ENCODE measurements around the gene GABARAP. TPM values are rescaled to one million over a fixed set of nuclear protein-coding genes. Genes with fewer than 3 reads are reported as not detected.

The GABARAP gene
- 100 to 1,000 TPM; 336 to 734 (median 573) TPM for total RNA-seq

- ATAC-seq (replicated peaks in 6 of 8), result peak; percentile 10 to 39 (median 20)
- WGBS, 10 experiments, result 0 to 3% (median 0%) methylated on average over 1 to 29 of the region's 62 CpGs; no CpG with 5 or more reads in 1 of the 10 experiments
- H3K4me1 ChIP-seq (replicated peaks in 1 of 2), result peaks cover 10 to 14% of the 10 kb centered on the region in 2 donors
- peak within 1 kb of the TSS; percentile 98 for H3K27ac ChIP-seq
- in situ Hi-C loops (cut with MboI; ENCODE audit: low pct_unique_long_range_greater_than_20kb in 2 of 9, low sequenced_read_pairs in 9 of 9, unreplicated experiment in 9 of 9), result no loop called here
- H3K4me3 ChIP-seq, result peak within 1 kb of the TSS; percentile 96 to 100 (median 98)
These were observed at the start of gene GABARAP for GRCh38 chr17:7241783-7242716. GABARAP (minus strand) TSS chr17:7242449; CDS start chr17:7242330, 119 bp downstream.

GRCh38 chr17:7290685-7291084, 48.4 kb upstream of the GABARAP start:
- peaks cover 5 to 6% of the 10 kb centered on the region in 2 donors for H3K4me1 ChIP-seq (replicated peaks in 1 of 2)
- 10 to 93% (median 52%) methylated on average over 1 to 5 of the region's 11 CpGs; no CpG with 5 or more reads in 2 of the 10 experiments for WGBS, 10 experiments
- no peak for ATAC-seq (replicated peaks in 6 of 8)
- in situ Hi-C loops (cut with MboI; ENCODE audit: low pct_unique_long_range_greater_than_20kb in 2 of 9, low sequenced_read_pairs in 9 of 9, unreplicated experiment in 9 of 9), result loop anchor here in 1 of 9 experiments (25.0 kb wide), 1 partner anchor 253 kb away; the partner anchor contains the start of genes SLC16A11 and SLC16A13
- H3K4me3 ChIP-seq, result no peak overlapping the region
- no peak overlapping the region for H3K27ac ChIP-seq

GRCh38 chr17:7290166-7290565, 47.9 kb upstream of the GABARAP start:
- in situ Hi-C loops (cut with MboI; ENCODE audit: low pct_unique_long_range_greater_than_20kb in 2 of 9, low sequenced_read_pairs in 9 of 9, unreplicated experiment in 9 of 9), result loop anchor here in 1 of 9 experiments (25.0 kb wide), 1 partner anchor 253 kb away; the partner anchor contains the start of genes SLC16A11 and SLC16A13
- ATAC-seq (replicated peaks in 6 of 8), result no peak
- WGBS, 10 experiments, result 83 to 100% (median 91%) methylated on average over 1 to 5 of the region's 19 CpGs; no CpG with 5 or more reads in 7 of the 10 experiments

GRCh38 chr17:7289256-7290032, 47.2 kb upstream of the GABARAP start:
- Histone ChIP-seq H3K4me3 (no peak overlapping the region), H3K27ac (no peak overlapping the region), H3K4me1 (replicated peaks in 1 of 2) (peaks cover 5 to 6% of the 10 kb centered on the region in 2 donors)
- no peak for ATAC-seq (replicated peaks in 6 of 8)
- in situ Hi-C loops (cut with MboI; ENCODE audit: low pct_unique_long_range_greater_than_20kb in 2 of 9, low sequenced_read_pairs in 9 of 9, unreplicated experiment in 9 of 9), result loop anchor here in 1 of 9 experiments (25.0 kb wide), 1 partner anchor 252 kb away; the partner anchor contains the start of genes SLC16A11 and SLC16A13
- WGBS, 10 experiments, result 92 to 100% methylated on average over 2 of the region's 18 CpGs; no CpG with 5 or more reads in 8 of the 10 experiments

More at GRCh38 chr17:7290166-7290565, 47.9 kb upstream of the GABARAP start:
- H3K4me3 ChIP-seq, result no peak overlapping the region
- peaks cover 5 to 6% of the 10 kb centered on the region in 2 donors for H3K4me1 ChIP-seq (replicated peaks in 1 of 2)
- no peak overlapping the region for H3K27ac ChIP-seq

GRCh38 chr17:7285679-7286078, 43.4 kb upstream of the GABARAP start:
- in situ Hi-C loops (cut with MboI; ENCODE audit: low pct_unique_long_range_greater_than_20kb in 2 of 9, low sequenced_read_pairs in 9 of 9, unreplicated experiment in 9 of 9), result loop anchor here in 1 of 9 experiments (25.0 kb wide), 1 partner anchor 248 kb away; the partner anchor contains the start of genes SLC16A11 and SLC16A13
- no peak overlapping the region for H3K27ac ChIP-seq
- H3K4me3 ChIP-seq, result no peak overlapping the region
- no peak for ATAC-seq (replicated peaks in 6 of 8)
- 87 to 100% (median 89%) methylated on average over 1 to 8 of the region's 12 CpGs; no CpG with 5 or more reads in 6 of the 10 experiments for WGBS, 10 experiments
- peaks cover 0 to 8% of the 10 kb centered on the region in 2 donors for H3K4me1 ChIP-seq (replicated peaks in 1 of 2)

GRCh38 chr17:7284911-7285310, 42.7 kb upstream of the GABARAP start:
- no peak overlapping the region for H3K27ac ChIP-seq
- WGBS, 10 experiments, result 60 to 100% (median 78%) methylated on average over 1 to 7 of the region's 16 CpGs; no CpG with 5 or more reads in 4 of the 10 experiments
- H3K4me3 ChIP-seq, result no peak overlapping the region
- ATAC-seq (replicated peaks in 6 of 8), result no peak
- H3K4me1 ChIP-seq (replicated peaks in 1 of 2), result peaks cover 0 to 8% of the 10 kb centered on the region in 2 donors
- in situ Hi-C loops (cut with MboI; ENCODE audit: low pct_unique_long_range_greater_than_20kb in 2 of 9, low sequenced_read_pairs in 9 of 9, unreplicated experiment in 9 of 9), result loop anchor here in 1 of 9 experiments (25.0 kb wide), 1 partner anchor 248 kb away; the partner anchor contains the start of genes SLC16A11 and SLC16A13

- ATAC-seq (replicated peaks in 6 of 8), result no peak
- in situ Hi-C loops (cut with MboI; ENCODE audit: low pct_unique_long_range_greater_than_20kb in 2 of 9, low sequenced_read_pairs in 9 of 9, unreplicated experiment in 9 of 9), result loop anchor here in 1 of 9 experiments (25.0 kb wide), 1 partner anchor 246 kb away; the partner anchor contains the start of genes SLC16A11 and SLC16A13
- peaks cover 0 to 8% of the 10 kb centered on the region in 2 donors for H3K4me1 ChIP-seq (replicated peaks in 1 of 2)
- H3K4me3 ChIP-seq, result no peak overlapping the region
- no peak overlapping the region for H3K27ac ChIP-seq
- WGBS, 10 experiments, result 87 to 93% (median 93%) methylated on average over 3 to 11 of the region's 18 CpGs; no CpG with 5 or more reads in 7 of the 10 experiments
These were observed 41.4 kb upstream of the GABARAP start for GRCh38 chr17:7283471-7284216.

- Histone ChIP-seq H3K4me1 (replicated peaks in 1 of 2) (peaks cover 0 to 8% of the 10 kb centered on the region in 2 donors), H3K4me3 (peak overlapping the region in 2 of 5 donors; percentile 38 to 44), H3K27ac (no peak overlapping the region)
- ATAC-seq (replicated peaks in 6 of 8), result peak in 1 of 8 experiments; percentile 6
- in situ Hi-C loops (cut with MboI; ENCODE audit: low pct_unique_long_range_greater_than_20kb in 2 of 9, low sequenced_read_pairs in 9 of 9, unreplicated experiment in 9 of 9), result loop anchor here in 1 of 9 experiments (25.0 kb wide), 1 partner anchor 246 kb away; the partner anchor contains the start of genes SLC16A11 and SLC16A13
- 50 to 100% (median 80%) methylated on average over 1 to 4 of the region's 6 CpGs; no CpG with 5 or more reads in 1 of the 10 experiments for WGBS, 10 experiments
These were observed 40.6 kb upstream of the GABARAP start for GRCh38 chr17:7282752-7283321.

GRCh38 chr17:7281953-7282751, 39.9 kb upstream of the GABARAP start:
- WGBS, 10 experiments, result 0 to 20% (median 4%) methylated on average over 1 to 4 of the region's 43 CpGs; no CpG with 5 or more reads in 7 of the 10 experiments

GRCh38 chr17:7281074-7281952, 39.1 kb upstream of the GABARAP start, which contains the start of gene SLC2A4:
SLC2A4 (plus strand) TSS chr17:7281718; CDS start chr17:7281935, 217 bp downstream.
- WGBS, 10 experiments, result 0% methylated on average over 2 to 18 of the region's 71 CpGs; no CpG with 5 or more reads in 6 of the 10 experiments
- in situ Hi-C loops (cut with MboI; ENCODE audit: low pct_unique_long_range_greater_than_20kb in 2 of 9, low sequenced_read_pairs in 9 of 9, unreplicated experiment in 9 of 9), result loop anchor here in 1 of 9 experiments (25.0 kb wide), 1 partner anchor 244 kb away; the partner anchor contains the start of genes SLC16A11 and SLC16A13
- no peak within 1 kb of the TSS for H3K27ac ChIP-seq

More at GRCh38 chr17:7281953-7282751, 39.9 kb upstream of the GABARAP start:
- peak overlapping the region; percentile 26 to 44 (median 38) for H3K4me3 ChIP-seq
- in situ Hi-C loops (cut with MboI; ENCODE audit: low pct_unique_long_range_greater_than_20kb in 2 of 9, low sequenced_read_pairs in 9 of 9, unreplicated experiment in 9 of 9), result loop anchor here in 1 of 9 experiments (25.0 kb wide), 1 partner anchor 245 kb away; the partner anchor contains the start of genes SLC16A11 and SLC16A13
- peaks cover 0 to 8% of the 10 kb centered on the region in 2 donors for H3K4me1 ChIP-seq (replicated peaks in 1 of 2)
- H3K27ac ChIP-seq, result no peak overlapping the region
- peak in 5 of 8 experiments; percentile 7 to 40 (median 33) for ATAC-seq (replicated peaks in 6 of 8)

More at GRCh38 chr17:7281074-7281952, 39.1 kb upstream of the GABARAP start, which contains the start of gene SLC2A4:
- ATAC-seq (replicated peaks in 6 of 8), result peak; percentile 69 to 86 (median 82)
- peak within 1 kb of the TSS; percentile 26 to 44 (median 38) for H3K4me3 ChIP-seq
- H3K4me1 ChIP-seq (replicated peaks in 1 of 2), result peaks cover 0 to 8% of the 10 kb centered on the region in 2 donors

Data from motor neuron (in vitro differentiated cells).